Esophagus muscularis mucosa (tissue), 4 donors: ENCODE data around the gene SH3PXD2A. TPM values are rescaled to one million over a fixed set of nuclear protein-coding genes. Genes with fewer than 3 reads are reported as not detected.

Source experiments
- DNase-seq: peaks from one replicate; pipeline ENCODE4 v3.0.0-alpha.2; 2017; ENCODE audit errors: extremely low spot score
- H3K27ac ChIP-seq, 4 donors: fragments of 200-600 bp; sonication (generic); replicated peaks in 1 of 4; 1 replicate in 3 of 4; 2 replicates in 1 of 4; pipeline ENCODE4 v1.5.1; 2016 to 2019; ENCODE audit warnings: mild to moderate bottlenecking in 1 of 4
- H3K27me3 ChIP-seq, 4 donors: fragments of 200-600 bp; sonication (generic); one replicate each; pipeline versions ENCODE4 v1.5.1 to v1.6.0; 2016 to 2019
- H3K36me3 ChIP-seq, 4 donors: fragments of 200-600 bp; sonication (generic); one replicate each; pipeline ENCODE4 v1.5.1; 2016 to 2019
- H3K4me1 ChIP-seq, 4 donors: fragments of 200-600 bp; sonication (generic); one replicate each; pipeline ENCODE4 v1.5.1; 2016 to 2019
- H3K4me3 ChIP-seq, 4 donors: fragments of 200-600 bp; sonication (generic); 1 replicate in 2 of 4; 2 replicates in 2 of 4; pipeline ENCODE4 v1.5.1; 2016 to 2019; ENCODE audit warnings: mild to moderate bottlenecking in 4 of 4, moderate library complexity in 1 of 4
- H3K9me3 ChIP-seq, 4 donors: fragments of 200-600 bp; sonication (generic); 1 replicate in 3 of 4; 2 replicates in 1 of 4; pipeline ENCODE4 v1.5.1; 2016 to 2019
- CTCF ChIP-seq, 3 experiments: fragments of 200-600 bp in 2 of 3; fragments of 450-650 bp in 1 of 3; sonication (generic) in 2 of 3; IDR thresholded peaks; one replicate each; pipeline ENCODE4 v1.5.1; 2017 to 2019; ENCODE audit warnings: antibody characterized with exemption in 3 of 3, mild to moderate bottlenecking in 2 of 3, moderate library complexity in 1 of 3
- EP300 ChIP-seq: sonication (generic); formaldehyde crosslinking; IDR thresholded peaks from one replicate; pipeline ENCODE4 v1.6.1; 2017; ENCODE audit warnings: antibody characterized with exemption
- POLR2A ChIP-seq: fragments of 450-650 bp; IDR thresholded peaks from one replicate; pipeline ENCODE4 v1.6.1; 2017; ENCODE audit warnings: antibody characterized with exemption, moderate library complexity, mild to moderate bottlenecking, low read depth
- POLR2AphosphoS5 ChIP-seq, 2 donors: sonication (generic); formaldehyde crosslinking; IDR thresholded peaks; one replicate each; pipeline ENCODE4 v1.6.1; 2017; ENCODE audit warnings: antibody characterized with exemption in 2 of 2
- WGBS: methylation state at CpG from one replicate; pipeline ENCODE4 v1.1.5; 2018; 5-methylcytosine and 5-hydroxymethylcytosine counted together
- intact Hi-C: fragments of 100-400 bp; cut with DNase I; formaldehyde crosslinking; loops from one replicate; pipeline ENCODE4 v1.15.1; 2023
- total RNA-seq, 4 donors: library from RNA; depleted of rRNA; stranded (reverse); fragments of >200 nt; gene quantifications; one replicate each; pipeline versions ENCODE4 v1.1.0 to v1.2.1, GENCODE V29; 2016

SH3PXD2A gene
- total RNA-seq, 4 donors from 2014 or later, result 30.5 to 69.3 (median 40.0) TPM

- TF ChIP-seq POLR2A (no peak), CTCF (IDR thresholded peaks at IDR 0.05) (no peak), EP300 (no peak), POLR2AphosphoS5 (IDR thresholded peaks at IDR 0.05) (no peak)
- H3K27ac ChIP-seq, result peak overlapping the region in 3 of 4 donors; percentile 59 to 77 (median 75)
- H3K36me3 ChIP-seq, result no peaks in the 10 kb centered on the region
- 71% methylated on average over 5 of the region's 5 CpGs for WGBS
- no peak overlapping the region for H3K4me3 ChIP-seq
- DNase-seq, result no peak
- H3K9me3 ChIP-seq, result no peaks in the 10 kb centered on the region
- H3K27me3 ChIP-seq, result no peaks in the 10 kb centered on the region
- intact Hi-C loops, result no loop called here
- H3K4me1 ChIP-seq, result peaks cover 33 to 44% (median 40%) of the 10 kb centered on the region in 4 donors
Measured at GRCh38 chr10:103740611-103741010, 114.8 kb downstream of the SH3PXD2A start.

GRCh38 chr10:103739039-103739764, 116.2 kb downstream of the SH3PXD2A start:
- H3K27ac ChIP-seq, result peak overlapping the region; percentile 57 to 77 (median 67)
- WGBS, result 26% methylated on average over 13 of the region's 13 CpGs
- DNase-seq, result no peak
- H3K4me1 ChIP-seq, result peaks cover 33 to 39% (median 36%) of the 10 kb centered on the region in 4 donors
- peak overlapping the region in 3 of 4 donors; percentile 4 to 27 (median 9) for H3K4me3 ChIP-seq
- no peaks in the 10 kb centered on the region for H3K9me3 ChIP-seq
- no peaks in the 10 kb centered on the region for H3K27me3 ChIP-seq
- intact Hi-C loops, result no loop called here
- TF ChIP-seq POLR2AphosphoS5 (IDR thresholded peaks at IDR 0.05), result peak in 1 of 2 donors; percentile 33
- TF ChIP-seq POLR2A, result no peak
- H3K36me3 ChIP-seq, result peaks cover 0 to 9% (median 0%) of the 10 kb centered on the region in 4 donors

- 84% methylated on average over 14 of the region's 14 CpGs for WGBS
- DNase-seq, result no peak
- Histone ChIP-seq H3K36me3 (peaks cover 0 to 9% (median 0%) of the 10 kb centered on the region in 4 donors), H3K4me3 (no peak overlapping the region), H3K9me3 (no peaks in the 10 kb centered on the region), H3K27me3 (no peaks in the 10 kb centered on the region), H3K4me1 (peaks cover 33 to 45% (median 36%) of the 10 kb centered on the region in 4 donors), H3K27ac (peak overlapping the region in 2 of 4 donors; percentile 59 to 75)
- no peak for TF ChIP-seq EP300
- no peak for TF ChIP-seq CTCF (IDR thresholded peaks at IDR 0.05)
- no peak for TF ChIP-seq POLR2A
- no peak for TF ChIP-seq POLR2AphosphoS5 (IDR thresholded peaks at IDR 0.05)
- intact Hi-C loops, result no loop called here
Measured at GRCh38 chr10:103737735-103738367, 117.5 kb downstream of the SH3PXD2A start.

GRCh38 chr10:103736763-103737162, 118.6 kb downstream of the SH3PXD2A start:
- Histone ChIP-seq H3K36me3 (peaks cover 0 to 9% (median 0%) of the 10 kb centered on the region in 4 donors), H3K27ac (no peak overlapping the region), H3K4me3 (no peak overlapping the region), H3K4me1 (peaks cover 33 to 45% (median 36%) of the 10 kb centered on the region in 4 donors), H3K9me3 (no peaks in the 10 kb centered on the region), H3K27me3 (no peaks in the 10 kb centered on the region)
- TF ChIP-seq EP300 (no peak), CTCF (IDR thresholded peaks at IDR 0.05) (no peak), POLR2A (no peak), POLR2AphosphoS5 (IDR thresholded peaks at IDR 0.05) (no peak)
- 80% methylated on average over 3 of the region's 3 CpGs for WGBS
- intact Hi-C loops, result no loop called here
- DNase-seq, result no peak

GRCh38 chr10:103736044-103736443, 119.3 kb downstream of the SH3PXD2A start:
- TF ChIP-seq POLR2A (no peak), POLR2AphosphoS5 (IDR thresholded peaks at IDR 0.05) (no peak), CTCF (IDR thresholded peaks at IDR 0.05) (no peak), EP300 (no peak)
- Histone ChIP-seq H3K27me3 (no peaks in the 10 kb centered on the region), H3K9me3 (no peaks in the 10 kb centered on the region), H3K27ac (no peak overlapping the region), H3K36me3 (peaks cover 0 to 9% (median 0%) of the 10 kb centered on the region in 4 donors), H3K4me3 (no peak overlapping the region), H3K4me1 (peaks cover 28 to 40% (median 31%) of the 10 kb centered on the region in 4 donors)
- no peak for DNase-seq
- intact Hi-C loops, result no loop called here
- 80% methylated on average over 5 of the region's 8 CpGs for WGBS
